HCT116 (cell line): ENCODE measurements around the gene PTPRJ. TPM values are rescaled to one million over a fixed set of nuclear protein-coding genes. Genes with fewer than 3 reads are reported as not detected.

ENCODE experiments used
- ATAC-seq: fragments of 200-7000 bp; cut with Tn5 transposase; 2 replicates; pipeline ENCODE4 v1.9.1; 2020; ENCODE audit warnings: mild to moderate bottlenecking, moderate library complexity
- BruUV-seq: library from RNA; stranded (reverse); fragments of 400-500 nt; replicated peaks from 2 replicates; lab custom pipeline; 2021; lab: Mats Ljungman, UMichigan
- CTCF ChIA-PET: fragments of 300-600 bp; sonication (Branson Sonifier 250); formaldehyde crosslinking; loops from one replicate; lab custom pipeline; 2021; ENCODE audit warnings: antibody characterized with exemption; lab: Charles Lee
- POLR2A ChIA-PET: fragments of 300-600, 350-600 bp; sonication (Branson Sonifier 250); formaldehyde crosslinking; loops from one replicate; lab custom pipeline; 2021; ENCODE audit warnings: antibody characterized with exemption; lab: Charles Lee
- RAD21 ChIA-PET, 2 experiments: fragments of 300-600 bp; sonication (Branson Sonifier 250); formaldehyde crosslinking; loops; one replicate each; lab custom pipeline; 2023; ENCODE audit warnings: low total read pairs in 2 of 2; ENCODE audit not compliant: uncharacterized antibody in 2 of 2, unreplicated experiment in 2 of 2, low non-redundant PET in 1 of 2; lab: Charles Lee
- DNase-seq: peaks from one replicate; pipeline ENCODE4 v3.0.0-alpha.2; 2010; ENCODE audit warnings: low read depth, low spot score
- H2AFZ ChIP-seq: fragments of 200-600 bp; shearing (Covaris generic), sonication (generic); 2 replicates; pipeline ENCODE4 v1.6.1; 2017; ENCODE audit warnings: low read depth, mixed run types, mixed read lengths, antibody characterized with exemption, low read length; ENCODE audit not compliant: poor library complexity, severe bottlenecking
- H3K27ac ChIP-seq: 2 replicates; pipeline ENCODE4 v1.5.1; 2012; ENCODE audit warnings: low read depth, low read length
- H3K27me3 ChIP-seq: fragments of 200-600 bp; sonication (generic); 2 replicates; pipeline ENCODE4 v1.6.1; 2016; ENCODE audit warnings: mixed run types, low read length, mixed read lengths; ENCODE audit not compliant: insufficient read depth
- H3K36me3 ChIP-seq, 2 experiments: fragments of 200-500 bp in 1 of 2; fragments of 200-600 bp in 1 of 2; sonication (Bioruptor generic) in 1 of 2; sonication (generic) in 1 of 2; 2 replicates each; pipeline versions ENCODE4 v1.5.1 to v1.6.1; 2014 to 2016; ENCODE audit warnings: low read length in 2 of 2, inconsistent platforms in 1 of 2, mixed read lengths in 1 of 2, mixed run types in 1 of 2; ENCODE audit not compliant: insufficient read depth in 2 of 2, control insufficient read depth in 1 of 2
- H3K4me1 ChIP-seq, 2 experiments: fragments of 200-600 bp in 1 of 2; sonication (generic) in 1 of 2; 2 replicates each; pipeline versions ENCODE4 v1.5.1 to v1.6.1; 2012 to 2017; ENCODE audit warnings: low read length in 2 of 2, inconsistent platforms in 1 of 2, mild to moderate bottlenecking in 1 of 2, mixed read lengths in 1 of 2, mixed run types in 1 of 2, moderate library complexity in 1 of 2; ENCODE audit not compliant: insufficient read depth in 2 of 2, control insufficient read depth in 1 of 2
- H3K4me2 ChIP-seq: fragments of 200-600 bp; sonication (generic); 2 replicates; pipeline ENCODE4 v1.6.1; 2017; ENCODE audit warnings: mixed run types, low read length, mixed read lengths
- H3K4me3 ChIP-seq, 2 experiments: fragments of 200-600 bp in 1 of 2; sonication (generic) in 1 of 2; replicated peaks in 1 of 2; 2 replicates each; pipeline ENCODE4 v1.5.1; 2011 to 2016; ENCODE audit warnings: low read length in 2 of 2, control low read depth in 1 of 2, low read depth in 1 of 2, mild to moderate bottlenecking in 1 of 2, mixed read lengths in 1 of 2, mixed run types in 1 of 2
- H3K79me2 ChIP-seq: fragments of 200-600 bp; sonication (generic); 2 replicates; pipeline ENCODE4 v1.6.1; 2017; ENCODE audit warnings: mild to moderate bottlenecking, mixed run types, low read length, moderate library complexity, mixed read lengths; ENCODE audit not compliant: insufficient read depth
- H3K9ac ChIP-seq: fragments of 200-600 bp; sonication (generic); 2 replicates; pipeline ENCODE4 v1.6.1; 2016; ENCODE audit warnings: low read length, mixed read lengths
- H3K9me2 ChIP-seq: fragments of 200-600 bp; sonication (generic), shearing (Covaris generic); 2 replicates; pipeline ENCODE4 v1.6.1; 2017; ENCODE audit warnings: mixed run types, mild to moderate bottlenecking, moderate library complexity; ENCODE audit not compliant: insufficient read depth
- H3K9me3 ChIP-seq, 2 experiments: fragments of 200-500 bp in 1 of 2; fragments of 200-600 bp in 1 of 2; sonication (Bioruptor generic) in 1 of 2; sonication (generic) in 1 of 2; 2 replicates each; pipeline ENCODE4 v1.6.1; 2014 to 2017; ENCODE audit warnings: low read length in 2 of 2, mixed read lengths in 2 of 2, inconsistent platforms in 1 of 2, low read depth in 1 of 2, mild to moderate bottlenecking in 1 of 2, mixed run types in 1 of 2, moderate library complexity in 1 of 2; ENCODE audit not compliant: control insufficient read depth in 1 of 2, insufficient read depth in 1 of 2
- H4K20me1 ChIP-seq: fragments of 200-600 bp; sonication (generic), shearing (Covaris generic); 2 replicates; pipeline ENCODE4 v1.6.1; 2017; ENCODE audit warnings: mixed run types, mild to moderate bottlenecking, moderate library complexity; ENCODE audit not compliant: insufficient read depth
- CBX3 ChIP-seq: IDR thresholded peaks from 2 replicates; pipeline ENCODE4 v1.6.1; 2012; ENCODE audit warnings: low read depth
- CEBPB ChIP-seq: IDR thresholded peaks from 2 replicates; pipeline ENCODE4 v1.6.1; 2012; ENCODE audit warnings: low read depth
- EGR1 ChIP-seq: IDR thresholded peaks from 2 replicates; pipeline ENCODE4 v1.6.1; 2012; ENCODE audit warnings: low read depth
- ELF1 ChIP-seq: IDR thresholded peaks from 2 replicates; pipeline ENCODE4 v1.6.1; 2012; ENCODE audit warnings: low read depth, borderline replicate concordance
- EZH2 ChIP-seq: fragments of 200-600 bp; sonication (generic); IDR thresholded peaks from 2 replicates; pipeline ENCODE4 v1.6.1; 2017; ENCODE audit warnings: antibody characterized with exemption, mixed run types
- EZH2phosphoT487 ChIP-seq: fragments of 200-600 bp; IDR thresholded peaks from 2 replicates; pipeline ENCODE4 v1.6.1; 2018; ENCODE audit warnings: antibody characterized with exemption, borderline replicate concordance
- POLR2A ChIP-seq: IDR thresholded peaks from 2 replicates; pipeline ENCODE4 v1.7.0; 2011; ENCODE audit warnings: borderline replicate concordance; ENCODE audit not compliant: insufficient read depth, insufficient read length; ENCODE audit errors: extremely low read depth
- RAD21 ChIP-seq: IDR thresholded peaks from 2 replicates; pipeline ENCODE4 v1.6.1; 2012; ENCODE audit warnings: low read depth, mild to moderate bottlenecking
- SIN3A ChIP-seq: IDR thresholded peaks from 2 replicates; pipeline ENCODE4 v1.6.1; 2012; ENCODE audit warnings: low read depth
- SP1 ChIP-seq: IDR thresholded peaks from 2 replicates; pipeline ENCODE4 v1.6.1; 2012; ENCODE audit warnings: low read depth
- SRF ChIP-seq: IDR thresholded peaks from 2 replicates; pipeline ENCODE4 v1.6.1; 2012; ENCODE audit warnings: low read depth
- YY1 ChIP-seq: IDR thresholded peaks from 2 replicates; pipeline ENCODE4 v1.6.1; 2011; ENCODE audit warnings: low read length, low read depth, moderate library complexity, mild to moderate bottlenecking; ENCODE audit not compliant: insufficient replicate concordance; ENCODE audit errors: extremely low read depth
- ZFX ChIP-seq: fragments of 450-650 bp; IDR thresholded peaks from 2 replicates; pipeline ENCODE4 v1.6.1; 2017
- intact Hi-C: fragments of 100-400 bp; cut with micrococcal nuclease; formaldehyde crosslinking; loops from 2 replicates; pipeline ENCODE4 v1.10.0; 2022
- total RNA-seq: library from RNA; stranded (reverse); gene quantifications from one replicate; pipeline ENCODE4 v1.2.1, GENCODE V29; 2021; ENCODE audit not compliant: unreplicated experiment
- TF ChIP-seq, protein P1 (sequence below), 3 experiments: fragments of 200-600 bp in 1 of 3; sonication (generic) in 1 of 3; IDR thresholded peaks in 2 of 3; conservative IDR thresholded peaks in 1 of 3; 2 replicates each; pipeline ENCODE4 v1.5.1; 2012 to 2017; ENCODE audit warnings: low read depth in 2 of 3, low read length in 2 of 3, antibody characterized with exemption in 1 of 3, borderline replicate concordance in 1 of 3, control low read depth in 1 of 3, mild to moderate bottlenecking in 1 of 3, mixed read lengths in 1 of 3, mixed run types in 1 of 3, moderate library complexity in 1 of 3; ENCODE audit not compliant: insufficient read depth in 1 of 3
- TF ChIP-seq, protein P2 (sequence below): IDR thresholded peaks from 2 replicates; pipeline ENCODE4 v1.6.1; 2012
- TF ChIP-seq, protein P3 (sequence below): IDR thresholded peaks from 2 replicates; pipeline ENCODE4 v1.6.1; 2012
- TF ChIP-seq, protein P4 (sequence below): IDR thresholded peaks from 2 replicates; pipeline ENCODE4 v1.6.1; 2012; ENCODE audit warnings: low read depth

Gene PTPRJ
- total RNA-seq, 1 experiment from 2014 or later = 19.1 TPM

DNA sequence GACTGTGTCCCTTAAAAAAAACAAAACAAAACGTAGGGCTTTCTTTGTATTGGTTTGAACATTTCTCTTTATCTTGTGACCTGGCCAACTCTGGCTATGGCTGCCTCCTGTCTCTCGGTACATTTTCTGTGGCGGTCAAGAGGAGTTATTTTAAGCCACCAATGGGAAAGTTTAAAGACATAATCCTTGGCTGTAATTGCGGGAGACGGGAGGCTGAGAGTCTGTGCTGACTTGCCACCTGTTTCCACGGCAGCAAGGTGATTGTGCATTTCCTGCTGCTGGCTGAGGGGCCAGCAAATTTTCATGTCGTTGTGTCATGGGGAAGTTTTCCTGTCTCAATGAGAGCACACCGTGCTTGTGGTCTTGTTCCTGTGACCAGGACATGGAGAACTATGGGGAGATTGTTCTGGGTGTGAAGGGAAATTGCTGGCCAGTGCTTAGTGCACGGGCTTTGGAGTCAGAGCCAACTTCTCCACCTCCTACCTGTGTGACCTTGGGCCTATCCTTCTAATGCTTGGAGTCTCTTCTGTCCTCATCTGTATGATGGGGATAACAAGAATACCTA lies 11.0 kb downstream of the PTPRJ start (continued):
- TF ChIP-seq EZH2 (no peak), EZH2phosphoT487 (no peak), SIN3A (no peak), SRF (no peak), RAD21 (no peak), POLR2A (no peak), ZFX (no peak), CBX3 (peak; percentile 6; the same call in 1 of the 2 replicates)
- TF ChIP-seq, protein P1, sequence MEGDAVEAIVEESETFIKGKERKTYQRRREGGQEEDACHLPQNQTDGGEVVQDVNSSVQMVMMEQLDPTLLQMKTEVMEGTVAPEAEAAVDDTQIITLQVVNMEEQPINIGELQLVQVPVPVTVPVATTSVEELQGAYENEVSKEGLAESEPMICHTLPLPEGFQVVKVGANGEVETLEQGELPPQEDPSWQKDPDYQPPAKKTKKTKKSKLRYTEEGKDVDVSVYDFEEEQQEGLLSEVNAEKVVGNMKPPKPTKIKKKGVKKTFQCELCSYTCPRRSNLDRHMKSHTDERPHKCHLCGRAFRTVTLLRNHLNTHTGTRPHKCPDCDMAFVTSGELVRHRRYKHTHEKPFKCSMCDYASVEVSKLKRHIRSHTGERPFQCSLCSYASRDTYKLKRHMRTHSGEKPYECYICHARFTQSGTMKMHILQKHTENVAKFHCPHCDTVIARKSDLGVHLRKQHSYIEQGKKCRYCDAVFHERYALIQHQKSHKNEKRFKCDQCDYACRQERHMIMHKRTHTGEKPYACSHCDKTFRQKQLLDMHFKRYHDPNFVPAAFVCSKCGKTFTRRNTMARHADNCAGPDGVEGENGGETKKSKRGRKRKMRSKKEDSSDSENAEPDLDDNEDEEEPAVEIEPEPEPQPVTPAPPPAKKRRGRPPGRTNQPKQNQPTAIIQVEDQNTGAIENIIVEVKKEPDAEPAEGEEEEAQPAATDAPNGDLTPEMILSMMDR (IDR thresholded peaks at IDR 0.05 in 2 of 3, conservative IDR thresholded peaks at IDR 0.05 in 1 of 3; ENCODE audit: borderline replicate concordance in 1 of 3, insufficient read depth in 1 of 3, low read depth in 2 of 3, low read length in 2 of 3) = no peak
- TF ChIP-seq, protein P2, sequence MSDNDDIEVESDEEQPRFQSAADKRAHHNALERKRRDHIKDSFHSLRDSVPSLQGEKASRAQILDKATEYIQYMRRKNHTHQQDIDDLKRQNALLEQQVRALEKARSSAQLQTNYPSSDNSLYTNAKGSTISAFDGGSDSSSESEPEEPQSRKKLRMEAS = peak; percentile 26; the same call in 1 of the 2 replicates
- TF ChIP-seq, protein P3, sequence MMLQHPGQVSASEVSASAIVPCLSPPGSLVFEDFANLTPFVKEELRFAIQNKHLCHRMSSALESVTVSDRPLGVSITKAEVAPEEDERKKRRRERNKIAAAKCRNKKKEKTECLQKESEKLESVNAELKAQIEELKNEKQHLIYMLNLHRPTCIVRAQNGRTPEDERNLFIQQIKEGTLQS = no peak

DNA sequence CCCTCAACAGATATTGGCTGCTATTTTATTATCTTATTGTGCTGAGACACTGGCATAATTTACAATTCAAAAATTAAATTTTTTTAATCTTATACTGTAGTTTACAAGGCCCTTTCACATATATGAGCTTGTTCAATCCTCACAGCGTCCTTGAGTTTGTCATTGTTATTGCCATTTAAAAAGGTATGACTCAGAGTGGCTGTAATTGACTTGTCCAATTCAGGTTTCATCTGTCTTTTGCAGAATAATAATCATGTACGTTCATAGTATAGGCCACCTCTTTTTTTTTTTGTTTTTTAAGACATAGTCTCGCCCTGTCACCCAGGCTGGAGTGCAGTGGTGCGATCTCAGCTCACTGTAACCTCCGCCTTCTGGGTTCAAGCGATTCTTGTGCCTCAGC lies 11.5 kb downstream of the PTPRJ start:
- no TSS peak for BruUV-seq
- H3K27me3 ChIP-seq = no peaks in the 10 kb centered on the region
- peaks cover 68 to 84% of the 10 kb centered on the region in 2 experiments for H3K4me1 ChIP-seq
- H4K20me1 ChIP-seq = no peaks in the 10 kb centered on the region
- DNase-seq (no peak), ATAC-seq (no peak)
- H3K4me3 ChIP-seq = peak overlapping the region in 1 of 2 experiments; percentile 50; a peak in 3 of 4 replicates
- no peaks in the 10 kb centered on the region for H3K9me3 ChIP-seq
- peaks cover 50% of the 10 kb centered on the region for H3K79me2 ChIP-seq
- no peaks in the 10 kb centered on the region for H3K36me3 ChIP-seq
- POLR2A ChIA-PET = no interaction called here
- no peak overlapping the region for H2AFZ ChIP-seq
- H3K27ac ChIP-seq = peak overlapping the region; percentile 82
- CTCF ChIA-PET = interaction anchor here (0.7 kb wide), 1 partner anchor 45 kb away, joined by 3 read pairs; no protein-coding TSS in a partner anchor
- RAD21 ChIA-PET = no interaction called here
- no peaks in the 10 kb centered on the region for H3K9me2 ChIP-seq
- intact Hi-C loops = loop anchor here (5.0 kb wide), 1 partner anchor 60 kb away; no protein-coding TSS in a partner anchor
- peak overlapping the region; percentile 82 for H3K4me2 ChIP-seq
- H3K9ac ChIP-seq = peak overlapping the region; percentile 58
- no peak for TF ChIP-seq ELF1
- TF ChIP-seq POLR2A = no peak
- no peak for TF ChIP-seq EGR1
- no peak for TF ChIP-seq YY1
- TF ChIP-seq, protein P4, sequence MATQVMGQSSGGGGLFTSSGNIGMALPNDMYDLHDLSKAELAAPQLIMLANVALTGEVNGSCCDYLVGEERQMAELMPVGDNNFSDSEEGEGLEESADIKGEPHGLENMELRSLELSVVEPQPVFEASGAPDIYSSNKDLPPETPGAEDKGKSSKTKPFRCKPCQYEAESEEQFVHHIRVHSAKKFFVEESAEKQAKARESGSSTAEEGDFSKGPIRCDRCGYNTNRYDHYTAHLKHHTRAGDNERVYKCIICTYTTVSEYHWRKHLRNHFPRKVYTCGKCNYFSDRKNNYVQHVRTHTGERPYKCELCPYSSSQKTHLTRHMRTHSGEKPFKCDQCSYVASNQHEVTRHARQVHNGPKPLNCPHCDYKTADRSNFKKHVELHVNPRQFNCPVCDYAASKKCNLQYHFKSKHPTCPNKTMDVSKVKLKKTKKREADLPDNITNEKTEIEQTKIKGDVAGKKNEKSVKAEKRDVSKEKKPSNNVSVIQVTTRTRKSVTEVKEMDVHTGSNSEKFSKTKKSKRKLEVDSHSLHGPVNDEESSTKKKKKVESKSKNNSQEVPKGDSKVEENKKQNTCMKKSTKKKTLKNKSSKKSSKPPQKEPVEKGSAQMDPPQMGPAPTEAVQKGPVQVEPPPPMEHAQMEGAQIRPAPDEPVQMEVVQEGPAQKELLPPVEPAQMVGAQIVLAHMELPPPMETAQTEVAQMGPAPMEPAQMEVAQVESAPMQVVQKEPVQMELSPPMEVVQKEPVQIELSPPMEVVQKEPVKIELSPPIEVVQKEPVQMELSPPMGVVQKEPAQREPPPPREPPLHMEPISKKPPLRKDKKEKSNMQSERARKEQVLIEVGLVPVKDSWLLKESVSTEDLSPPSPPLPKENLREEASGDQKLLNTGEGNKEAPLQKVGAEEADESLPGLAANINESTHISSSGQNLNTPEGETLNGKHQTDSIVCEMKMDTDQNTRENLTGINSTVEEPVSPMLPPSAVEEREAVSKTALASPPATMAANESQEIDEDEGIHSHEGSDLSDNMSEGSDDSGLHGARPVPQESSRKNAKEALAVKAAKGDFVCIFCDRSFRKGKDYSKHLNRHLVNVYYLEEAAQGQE = no peak
- TF ChIP-seq, protein P3 = no peak
- no peak for TF ChIP-seq ZFX
- TF ChIP-seq SIN3A = no peak
- no peak for TF ChIP-seq CEBPB
- TF ChIP-seq, protein P2 = no peak
- no peak for TF ChIP-seq SP1
